EH (cell line): ENCODE measurements around the gene BOK.
"Not testable (repeated sequence)": the region's sequence is repeated elsewhere in the genome, so short reads cannot be mapped to it uniquely, and the experiment has no call there.

ENCODE experiments used
- DNase-seq: peaks from one replicate; pipeline ENCODE4 v3.0.0-alpha.2; 2015; ENCODE audit warnings: low read depth

The BOK gene, protein sequence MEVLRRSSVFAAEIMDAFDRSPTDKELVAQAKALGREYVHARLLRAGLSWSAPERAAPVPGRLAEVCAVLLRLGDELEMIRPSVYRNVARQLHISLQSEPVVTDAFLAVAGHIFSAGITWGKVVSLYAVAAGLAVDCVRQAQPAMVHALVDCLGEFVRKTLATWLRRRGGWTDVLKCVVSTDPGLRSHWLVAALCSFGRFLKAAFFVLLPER

DNA sequence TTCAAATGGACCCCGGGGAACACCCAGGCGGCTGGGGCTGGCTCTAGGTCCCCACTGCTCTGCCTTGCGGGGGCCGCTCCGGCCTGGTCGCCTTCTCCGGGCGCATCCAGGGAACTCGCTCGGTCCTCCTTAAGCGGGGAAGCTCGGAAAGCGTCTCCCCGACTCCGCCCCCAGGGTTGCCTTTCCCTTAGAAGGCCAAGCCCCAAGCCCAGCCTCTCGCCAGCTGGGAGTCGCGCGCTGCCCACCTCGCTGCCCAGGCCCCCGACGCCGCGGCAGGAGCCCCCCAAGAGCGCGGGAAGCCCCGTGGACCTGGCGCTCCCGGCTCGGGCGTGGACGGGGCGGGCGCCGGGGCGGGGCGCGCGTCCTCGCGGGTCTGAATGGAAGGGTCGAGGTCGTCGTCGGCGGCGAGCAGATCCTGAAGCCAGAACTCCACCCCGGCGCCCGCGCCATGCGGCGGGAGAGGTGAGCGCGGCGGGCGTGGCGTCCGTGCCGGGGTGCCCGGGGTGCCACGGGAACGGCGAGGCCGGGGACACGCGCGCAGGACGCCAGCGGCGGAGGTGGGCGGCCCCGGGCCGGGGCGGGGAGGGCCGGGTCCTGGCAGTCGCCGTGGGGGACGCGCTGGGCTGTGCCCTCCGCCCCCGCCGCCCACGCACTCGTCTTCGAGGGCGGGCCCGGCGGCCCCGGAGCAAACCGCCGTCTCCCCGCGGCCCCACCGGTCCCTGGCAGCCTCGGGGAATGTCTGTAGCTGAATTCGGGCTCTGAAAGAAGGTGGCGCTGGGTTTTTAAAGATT, at the start of gene BOK:
Gene BOK, plus strand, starts transcription at position 214 of the 791 bp plus-strand sequence. CDS start 739 bp downstream, outside the sequence.
- DNase-seq, result peak; percentile 83

DNA sequence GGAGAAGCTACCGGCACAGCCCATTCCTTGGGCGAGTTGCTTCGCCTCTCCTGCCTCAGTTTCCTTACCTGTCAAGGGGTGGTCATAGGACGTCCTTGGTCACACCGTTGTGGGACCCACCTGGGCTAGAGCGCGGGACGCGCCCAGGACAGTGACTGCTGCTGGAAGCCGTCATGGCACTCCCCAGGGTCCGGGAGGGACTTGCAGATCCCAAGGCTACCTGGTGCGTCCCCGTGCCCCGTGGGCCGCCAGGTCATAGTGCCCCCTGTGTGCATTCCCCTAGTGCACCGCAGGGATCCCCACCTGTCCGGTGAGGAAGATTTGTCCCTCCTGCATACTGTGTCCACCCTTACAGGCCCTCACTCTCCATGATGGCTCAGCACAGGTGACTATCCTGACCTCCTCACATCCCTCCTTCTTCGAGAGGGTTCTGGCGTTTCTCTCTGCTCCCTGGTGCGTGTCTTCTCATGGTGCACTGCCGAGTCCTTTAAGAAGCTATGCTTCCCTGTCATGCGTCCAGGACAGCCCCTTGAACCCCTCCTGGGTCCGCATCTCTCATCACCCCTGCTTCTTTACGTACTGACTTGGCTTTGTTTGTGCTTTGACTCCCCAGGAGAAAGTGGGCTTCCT, 49.3 kb upstream of the BOK start:
- DNase-seq, result no peak

DNA sequence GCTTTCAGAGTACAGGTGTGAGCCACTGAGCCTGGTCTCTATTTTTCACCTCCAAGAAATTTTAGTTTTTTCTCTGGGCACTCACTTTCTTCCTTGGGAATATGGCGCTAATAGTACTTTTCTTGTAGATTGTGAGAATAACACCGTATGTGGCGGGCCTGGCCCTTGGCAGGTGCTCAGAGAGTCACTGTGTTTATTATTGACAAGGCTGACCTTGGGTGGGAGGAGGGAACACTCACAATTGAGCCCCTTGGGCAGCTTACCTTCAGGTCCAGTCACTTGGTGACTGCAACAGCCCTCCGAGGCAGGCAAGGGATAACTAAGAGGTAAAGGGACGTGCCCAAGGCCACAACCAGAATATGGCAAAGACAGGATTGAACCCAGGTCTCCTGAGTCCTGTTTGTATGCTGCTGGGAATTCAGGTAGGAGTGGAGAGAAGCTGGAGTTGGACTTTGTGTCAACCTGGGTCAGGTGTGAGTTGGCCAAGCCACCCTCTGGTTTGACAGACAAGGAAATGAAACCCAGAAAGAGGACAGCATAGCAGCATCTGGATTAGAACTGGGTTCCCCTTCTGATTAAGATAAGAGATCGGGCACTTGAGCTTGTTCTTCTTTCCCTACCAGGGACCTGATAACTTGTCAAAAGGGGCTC, 47.3 kb upstream of the BOK start:
- DNase-seq, result no peak

DNA sequence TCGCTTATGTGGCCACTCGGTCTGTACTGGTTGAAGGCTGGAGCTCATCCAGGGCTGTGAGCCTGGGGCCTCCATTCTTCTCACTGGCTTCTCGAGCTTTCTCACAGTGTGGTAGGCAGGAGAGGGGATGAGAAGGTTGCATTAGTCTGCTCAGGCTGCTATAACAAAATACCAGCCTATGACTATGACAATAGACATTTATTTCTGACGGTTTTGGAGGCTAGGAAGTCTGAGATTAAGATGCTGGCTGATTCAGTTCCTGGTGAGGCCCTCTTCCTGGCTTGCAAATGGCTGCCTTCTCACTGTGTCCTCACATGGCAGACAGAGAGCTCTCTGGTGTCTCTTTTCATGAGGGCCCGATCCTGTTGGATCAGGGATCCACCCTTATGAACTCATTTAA, 44.0 kb upstream of the BOK start:
- peak; percentile 44 for DNase-seq

DNA sequence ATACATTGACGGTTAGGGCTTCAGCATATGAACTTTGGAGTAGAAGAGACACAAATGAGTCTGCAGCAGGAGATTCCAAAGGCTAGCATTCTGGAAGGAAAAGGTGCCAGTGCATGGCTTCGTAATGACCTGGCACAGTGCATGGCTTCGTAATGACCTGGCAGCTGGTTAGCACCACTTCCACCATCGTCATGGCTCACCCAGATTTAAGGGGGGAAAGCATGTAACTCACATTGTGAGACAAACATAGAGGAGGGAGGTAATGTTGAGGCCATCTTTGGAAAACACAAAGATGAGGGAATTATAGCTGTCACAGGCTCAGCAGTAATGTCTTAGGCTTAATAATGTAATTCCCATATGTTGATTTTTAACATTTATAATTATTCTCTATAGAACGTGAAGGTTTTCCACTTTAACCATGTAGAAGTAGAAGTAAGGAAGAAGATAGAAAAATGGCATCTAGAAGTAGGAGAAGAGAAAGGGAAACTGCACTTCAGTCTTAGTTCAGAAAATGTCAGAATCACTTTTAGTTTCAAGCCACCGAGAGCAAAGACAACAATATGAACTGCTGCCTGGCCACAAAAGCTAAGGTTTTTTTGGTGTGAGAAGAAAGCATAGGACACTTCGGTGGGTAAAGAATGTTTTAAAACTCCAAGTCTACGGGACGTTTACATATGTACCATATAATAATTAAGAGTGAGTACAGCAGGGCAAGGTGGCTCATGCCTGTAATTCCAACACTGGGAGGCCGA, 43.4 kb upstream of the BOK start:
- DNase-seq, result peak; percentile 21

DNA sequence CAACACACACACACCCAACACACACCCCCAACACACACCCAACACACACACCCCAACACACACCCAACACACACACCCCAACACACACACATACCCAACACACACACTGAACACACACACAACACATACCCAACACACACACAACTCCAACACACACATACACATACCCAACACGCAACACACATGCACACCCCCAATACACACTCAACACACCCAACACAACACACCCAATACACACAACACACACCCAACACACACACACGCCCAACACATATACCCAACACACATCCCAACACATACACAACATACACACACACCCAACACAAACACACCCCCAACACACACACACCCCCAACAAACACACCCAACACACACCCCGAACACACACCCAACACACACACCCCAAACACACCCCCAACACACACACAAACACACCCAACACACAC, 42.0 kb upstream of the BOK start:
- DNase-seq, result no peak

DNA sequence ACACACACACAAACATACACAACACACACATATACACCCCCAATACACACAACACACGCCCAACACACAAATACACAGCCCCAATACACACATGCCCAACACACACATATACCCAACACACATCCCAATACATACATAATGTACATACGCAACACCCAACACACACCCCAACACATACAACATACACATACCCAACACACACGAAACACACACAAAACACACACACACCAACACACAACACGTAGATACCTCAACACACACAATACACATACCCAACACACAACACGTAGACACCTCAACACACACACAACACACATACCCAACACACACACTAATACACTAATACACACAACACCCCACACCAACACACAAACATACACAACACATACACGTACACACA, 41.2 kb upstream of the BOK start:
- no peak for DNase-seq

DNA sequence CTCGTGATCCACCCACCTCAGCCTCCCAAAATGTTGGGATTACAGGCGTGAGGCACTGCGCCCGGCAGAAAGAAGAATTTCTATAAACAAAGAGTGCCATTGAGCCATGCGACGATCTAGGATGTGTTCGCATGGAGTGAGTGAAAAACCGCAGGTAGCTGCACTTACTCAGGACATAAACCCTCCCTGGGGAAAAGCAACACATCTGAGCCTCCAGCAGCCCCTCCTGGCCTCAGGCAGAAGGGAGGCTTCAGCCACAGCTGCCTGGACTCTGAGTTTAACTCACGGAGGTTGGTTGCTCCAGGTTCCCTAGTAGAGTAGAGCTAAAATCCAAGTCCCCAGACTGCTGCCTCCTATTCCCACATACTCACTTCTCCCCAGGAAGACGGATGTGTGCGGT, 38.9 kb upstream of the BOK start:
- DNase-seq, result no peak

DNA sequence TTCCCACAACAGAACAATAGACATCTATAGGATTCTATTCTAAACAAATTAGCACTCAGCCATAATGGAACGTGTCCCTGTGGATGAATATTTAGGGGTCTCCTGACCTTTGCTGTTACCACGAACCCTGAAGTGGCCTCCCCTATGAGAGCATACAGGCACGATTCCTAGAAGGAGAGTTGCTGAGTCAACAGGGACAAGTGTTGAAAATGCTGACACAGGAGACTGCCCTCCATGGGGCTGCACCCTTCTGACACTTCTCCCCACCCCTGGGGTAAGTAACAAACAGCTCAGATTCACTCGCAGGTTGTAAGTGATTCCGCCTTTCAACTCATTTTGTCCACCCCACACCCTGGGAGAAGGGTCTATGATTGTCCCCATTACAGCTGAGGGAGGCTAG, 36.1 kb upstream of the BOK start:
- no peak for DNase-seq

DNA sequence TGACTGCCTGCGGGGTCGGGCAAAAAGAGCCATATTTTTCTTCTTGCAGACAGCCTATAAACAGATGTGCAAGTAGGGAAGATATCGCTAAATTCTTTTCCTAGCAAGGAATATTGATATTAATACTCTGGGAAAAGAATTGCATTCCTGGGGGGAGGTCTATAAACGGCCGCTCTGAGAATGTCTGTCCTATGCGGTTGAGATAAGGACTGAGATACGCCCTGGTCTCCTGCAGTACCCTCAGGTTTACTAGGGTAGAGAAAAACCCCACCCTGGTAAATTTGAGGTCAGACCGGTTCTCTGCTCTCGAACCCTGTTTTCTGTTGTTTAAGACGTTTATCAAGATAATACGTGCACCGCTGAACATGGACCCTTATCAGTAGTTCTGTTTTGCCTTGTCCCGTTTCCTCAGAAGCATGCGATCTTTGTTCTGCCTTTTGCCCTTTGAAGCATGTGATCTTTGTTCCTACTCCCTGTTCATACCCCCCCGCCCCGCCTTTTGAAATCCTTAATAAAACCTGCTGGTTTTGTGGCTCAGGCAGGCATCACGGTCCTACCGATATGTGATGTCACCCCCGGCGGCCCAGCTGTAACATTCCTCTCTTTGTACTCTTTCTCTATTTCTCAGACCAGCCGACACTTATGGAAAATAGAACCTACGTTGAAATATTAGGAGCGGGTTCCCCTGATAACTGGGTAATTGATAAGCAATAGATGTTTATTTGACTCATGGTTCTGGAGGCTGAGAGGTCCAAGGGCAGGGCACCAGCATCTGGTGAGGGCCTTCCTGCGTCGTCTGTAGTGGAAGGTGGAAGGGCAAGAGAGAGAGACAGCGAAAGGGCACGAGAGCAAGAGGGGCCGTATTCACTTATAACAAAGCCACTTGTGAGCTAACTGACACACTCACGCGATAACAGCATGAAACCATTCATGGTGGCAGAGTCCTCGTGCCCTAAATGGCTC, 32.4 kb upstream of the BOK start:
- DNase-seq, result not testable (repeated sequence)

DNA sequence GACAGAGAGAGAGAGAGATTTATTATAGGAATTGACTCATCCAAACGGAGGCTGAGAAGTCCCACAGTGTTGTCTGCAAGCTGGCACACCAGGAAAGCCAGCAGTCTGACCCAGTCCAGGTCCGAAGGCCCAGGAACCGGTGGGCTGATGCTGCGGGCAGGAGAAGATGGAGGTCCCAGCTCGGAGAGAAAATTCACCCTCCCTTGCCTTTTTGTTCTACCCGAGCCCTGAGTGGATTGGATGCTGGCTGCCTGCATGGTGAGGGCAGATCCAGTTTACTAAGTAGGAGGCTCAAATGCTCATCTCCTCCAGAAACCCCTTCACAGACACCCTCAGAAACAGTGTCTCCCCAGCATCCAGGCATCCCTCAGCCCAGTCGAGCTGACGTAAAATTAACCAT, 28.0 kb upstream of the BOK start:
- no peak for DNase-seq

DNA sequence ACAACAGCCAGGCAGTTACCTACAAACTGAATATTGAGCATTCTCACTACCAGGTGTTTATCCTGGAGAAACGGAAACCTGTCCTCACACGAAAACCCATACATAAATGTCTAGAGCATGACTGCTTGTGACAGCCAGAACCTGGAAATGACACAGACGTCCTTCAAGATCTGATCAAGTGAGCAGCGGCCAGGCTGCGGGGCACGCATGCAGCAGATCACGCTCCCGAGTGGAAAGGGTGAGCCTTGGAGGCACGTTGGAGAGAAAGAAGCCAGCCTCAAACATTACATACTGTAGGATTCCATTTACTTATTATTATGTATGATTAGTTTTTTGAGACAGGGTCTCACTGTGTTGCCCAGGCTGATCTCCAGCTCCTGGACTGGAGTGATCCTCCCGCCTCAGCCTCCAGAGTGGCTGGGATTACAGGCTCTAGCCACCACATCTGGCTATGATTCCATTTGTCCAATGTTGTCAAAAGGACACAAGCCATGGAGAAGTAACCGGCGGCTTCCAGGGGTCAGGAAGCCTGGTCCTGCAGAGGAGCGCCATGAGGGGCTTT, 27.3 kb upstream of the BOK start:
- DNase-seq, result no peak

DNA sequence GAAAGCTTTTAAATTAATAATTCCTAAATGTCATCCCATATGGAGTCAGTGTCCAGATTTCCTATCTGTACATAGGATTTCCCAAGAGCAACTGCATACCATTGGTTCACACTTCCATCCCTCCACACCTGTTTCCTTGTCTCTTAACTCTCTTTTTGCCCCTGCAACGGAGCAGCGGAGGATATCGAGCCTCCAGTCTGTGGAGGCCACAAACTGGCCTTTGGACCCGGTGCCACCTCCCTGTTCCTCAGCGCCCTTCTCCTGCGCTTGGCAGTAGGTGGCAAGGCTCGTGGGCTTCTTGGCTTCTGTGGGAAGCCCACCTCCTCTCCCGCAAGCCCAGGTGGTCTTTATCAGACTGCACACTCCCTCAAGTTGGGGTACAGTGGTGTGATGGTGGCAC, 26.4 kb upstream of the BOK start:
- DNase-seq, result no peak

DNA sequence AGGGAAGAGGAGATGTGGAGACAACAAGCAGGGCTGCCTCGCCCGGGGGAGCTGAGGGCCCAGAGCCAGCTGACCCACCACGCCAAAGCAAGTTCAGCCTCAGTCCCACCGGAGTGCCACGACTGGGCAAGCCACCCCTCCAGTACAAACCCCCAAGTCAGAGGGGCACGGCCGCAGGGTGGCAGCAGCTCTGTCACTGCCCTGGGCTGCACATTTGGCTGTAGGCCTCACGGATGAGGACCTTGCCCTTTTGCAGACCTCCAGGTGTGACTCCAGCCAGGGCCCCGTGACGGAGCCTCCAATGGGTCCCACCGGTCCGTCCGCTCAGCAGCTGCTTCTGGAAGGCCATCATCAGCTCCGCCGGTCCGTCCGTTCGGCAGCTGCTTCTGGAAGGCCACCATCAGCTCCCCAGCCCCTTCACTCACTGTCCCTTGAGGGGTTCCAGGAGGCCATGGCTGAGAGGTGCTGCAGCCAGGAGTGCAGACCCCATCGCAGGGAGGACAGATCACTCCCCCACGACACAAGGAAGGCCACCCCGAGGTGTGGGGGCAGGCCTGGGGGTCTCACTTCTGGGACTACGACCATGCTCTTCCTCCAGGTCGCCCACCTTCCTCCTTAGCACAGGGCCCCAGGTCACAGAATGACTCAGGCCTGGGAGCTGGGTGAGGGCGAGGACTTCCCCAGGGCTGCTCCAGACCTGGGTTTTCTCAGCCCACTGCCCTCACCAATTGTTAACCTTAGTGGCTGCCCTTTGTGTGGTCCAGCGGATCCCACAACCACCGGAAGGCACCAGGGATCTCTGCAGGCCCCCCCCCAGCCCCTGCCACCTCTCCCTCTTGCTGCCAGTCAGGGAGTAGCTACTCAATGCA, 25.6 kb upstream of the BOK start:
- DNase-seq, result no peak

DNA sequence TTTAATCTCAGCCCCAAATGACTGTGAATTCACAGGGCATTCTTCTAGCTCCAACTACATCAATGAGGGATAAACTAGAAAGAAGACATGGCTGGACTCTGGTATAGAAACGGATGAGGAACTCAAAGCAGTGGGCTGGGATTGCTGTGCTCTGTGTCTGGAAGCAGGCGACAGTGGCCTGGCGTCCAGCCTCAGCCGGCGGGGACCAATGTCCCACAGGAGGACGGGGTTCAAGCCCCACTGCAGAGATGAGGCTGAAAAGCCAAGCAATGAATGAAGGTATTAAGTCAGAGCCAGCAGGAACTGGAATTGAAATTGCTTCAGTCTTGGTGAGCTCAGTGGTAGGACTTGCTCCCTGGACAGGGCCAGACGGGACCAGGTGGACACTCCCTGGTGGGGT, 24.3 kb upstream of the BOK start:
- no peak for DNase-seq

DNA sequence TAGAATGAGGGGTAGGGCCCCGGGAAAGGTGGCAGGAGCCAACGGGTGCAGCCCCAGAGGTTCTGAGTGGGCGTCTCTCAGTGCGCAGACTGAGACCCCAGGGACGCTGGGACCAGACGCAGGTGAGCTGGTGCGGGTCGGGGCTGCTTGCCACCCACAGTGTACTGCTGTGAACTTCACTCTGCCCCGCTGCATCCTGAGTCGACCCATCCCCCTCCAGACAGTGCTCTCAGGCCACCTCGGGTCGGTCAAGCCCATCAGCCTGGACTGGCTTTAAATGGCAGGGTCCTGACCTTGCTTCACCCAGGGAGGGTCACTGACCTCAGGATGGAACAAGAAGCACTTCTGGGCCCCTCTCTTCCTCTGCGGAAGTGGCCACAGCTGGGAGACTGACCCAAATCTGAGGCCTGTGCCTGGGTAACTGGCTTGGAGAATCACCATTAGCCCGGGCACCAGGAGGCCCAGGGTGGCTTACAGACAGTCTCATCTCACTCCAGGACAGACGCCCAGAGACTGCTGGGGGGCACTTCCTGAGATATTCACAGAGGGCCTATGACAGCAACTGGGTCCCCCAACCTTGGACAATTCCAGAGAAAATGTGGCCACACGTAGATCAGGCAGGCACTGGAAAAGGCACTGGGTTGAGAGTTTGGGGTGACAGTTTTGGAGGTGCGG, 23.7 kb upstream of the BOK start:
- DNase-seq, result no peak

DNA sequence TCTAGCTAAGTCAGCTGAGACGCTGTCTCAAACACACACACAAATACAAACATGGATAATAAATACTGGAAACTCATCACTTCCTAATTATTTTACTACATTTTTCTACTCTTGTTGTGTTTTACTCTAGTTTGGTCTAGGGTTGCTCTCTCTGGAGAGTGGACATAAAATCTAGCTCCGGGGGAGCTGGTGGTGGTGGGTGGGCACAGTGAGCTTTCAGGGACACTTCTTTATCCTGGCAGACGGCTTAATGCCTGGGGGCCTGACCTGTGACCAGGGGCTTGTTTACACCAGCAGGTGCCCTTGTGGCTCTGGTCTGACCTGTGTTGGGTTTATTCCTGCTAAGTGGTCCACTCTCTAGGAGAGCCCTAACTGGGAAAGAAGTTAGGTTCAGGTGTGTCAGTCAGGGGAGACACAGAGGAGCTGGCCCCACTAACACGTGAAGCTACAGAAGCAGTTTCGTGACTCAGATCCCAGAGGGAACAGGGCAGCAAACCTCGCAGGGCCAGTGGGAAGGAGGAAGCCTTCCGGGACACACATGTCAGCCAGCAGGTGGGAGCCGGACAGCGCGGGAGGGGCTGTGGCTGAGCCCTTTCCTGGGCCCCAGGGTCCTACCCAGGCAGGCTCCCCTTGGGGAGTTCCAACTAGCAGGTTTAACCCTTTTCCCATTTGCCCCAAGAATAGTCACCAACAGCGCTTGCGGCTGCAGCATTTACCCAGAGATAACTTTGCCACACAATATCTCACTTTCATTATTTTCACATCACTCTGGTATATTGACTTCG, 22.5 kb upstream of the BOK start:
- no peak for DNase-seq
